HEK293 (cell line): ENCODE results near the gene KTN1.

Experiments
- CTCF ChIA-PET: fragments of 350-600 bp; formaldehyde crosslinking; extraction: SDS; loops from one replicate; lab custom pipeline; 2021; ENCODE audit warnings: antibody characterized with exemption; lab: Yijun Ruan, JAX
- POLR2A ChIA-PET: fragments of 300-600 bp; formaldehyde crosslinking; extraction: SDS; loops from one replicate; lab custom pipeline; 2020; ENCODE audit warnings: antibody characterized with exemption, inconsistent platforms; lab: Yijun Ruan, JAX
- H3K27ac ChIP-seq: fragments of 200-500 bp; sonication (Bioruptor generic); 2 replicates; pipeline ENCODE4 v1.5.1; 2014; ENCODE audit warnings: low read depth, low read length, control low read depth, inconsistent platforms; ENCODE audit errors: extremely low read depth
- H3K36me3 ChIP-seq, 2 experiments: fragments of 200-500 bp in 1 of 2; sonication (Bioruptor generic) in 1 of 2; 1 replicate in 1 of 2; 2 replicates in 1 of 2; pipeline ENCODE4 v1.5.1; 2014 to 2017; ENCODE audit warnings: inconsistent platforms in 2 of 2, low read length in 2 of 2; ENCODE audit not compliant: control insufficient read depth in 2 of 2, insufficient read depth in 1 of 2
- H3K4me1 ChIP-seq: fragments of 200-500 bp; sonication (Bioruptor generic); 2 replicates; pipeline ENCODE4 v1.5.1; 2014; ENCODE audit warnings: mild to moderate bottlenecking, low read length, inconsistent platforms; ENCODE audit not compliant: control insufficient read depth, insufficient read depth
- H3K4me3 ChIP-seq: 2 replicates; pipeline ENCODE4 v1.5.1; 2011; ENCODE audit warnings: low read depth, mild to moderate bottlenecking, control low read depth, low read length, moderate library complexity
- H3K9me3 ChIP-seq: fragments of 200-500 bp; sonication (Bioruptor generic); 2 replicates; pipeline ENCODE4 v1.5.1; 2014; ENCODE audit warnings: low read depth, low read length, inconsistent platforms; ENCODE audit not compliant: control insufficient read depth, insufficient read depth
- BCL11A ChIP-seq: fragments of 450-650 bp; formaldehyde crosslinking; IDR thresholded peaks from 2 replicates; pipeline ENCODE4 v1.5.1; 2016; ENCODE audit warnings: low read depth, missing biosample characterization, missing genetic modification characterization
- KLF17 ChIP-seq: fragments of 450-650 bp; formaldehyde crosslinking; IDR thresholded peaks from 2 replicates; pipeline ENCODE4 v1.5.1; 2016; ENCODE audit warnings: missing biosample characterization, missing genetic modification characterization
- OSR2 ChIP-seq: fragments of 450-650 bp; formaldehyde crosslinking; IDR thresholded peaks from 2 replicates; pipeline ENCODE4 v1.5.1; 2016; ENCODE audit warnings: missing biosample characterization, missing genetic modification characterization
- OVOL3 ChIP-seq: fragments of 450-650 bp; formaldehyde crosslinking; IDR thresholded peaks from 2 replicates; pipeline ENCODE4 v1.5.1; 2016; ENCODE audit warnings: missing biosample characterization, missing genetic modification characterization
- SETDB1 ChIP-seq: IDR thresholded peaks from one replicate; pipeline ENCODE4 v1.6.1; 2017; ENCODE audit warnings: mild to moderate bottlenecking, low read length, moderate library complexity, mixed read lengths; ENCODE audit not compliant: insufficient read length
- SP2 ChIP-seq: fragments of 450-650 bp; formaldehyde crosslinking; IDR thresholded peaks from 2 replicates; pipeline ENCODE4 v1.5.1; 2016; ENCODE audit warnings: missing biosample characterization, missing genetic modification characterization
- ZBTB1 ChIP-seq: fragments of 450-650 bp; formaldehyde crosslinking; IDR thresholded peaks from 2 replicates; pipeline ENCODE4 v1.5.1; 2016; ENCODE audit warnings: missing biosample characterization, missing genetic modification characterization
- ZNF140 ChIP-seq: fragments of 450-650 bp; formaldehyde crosslinking; IDR thresholded peaks from 2 replicates; pipeline ENCODE4 v1.5.1; 2016; ENCODE audit warnings: missing biosample characterization, missing genetic modification characterization
- ZNF19 ChIP-seq: fragments of 450-650 bp; formaldehyde crosslinking; IDR thresholded peaks from 2 replicates; pipeline ENCODE4; 2016; ENCODE audit warnings: missing biosample characterization, missing genetic modification characterization, low read depth
- ZNF324 ChIP-seq: fragments of 450-650 bp; formaldehyde crosslinking; IDR thresholded peaks from 2 replicates; pipeline ENCODE4 v1.5.1; 2016; ENCODE audit warnings: missing biosample characterization, missing genetic modification characterization
- ZNF473 ChIP-seq: fragments of 450-650 bp; formaldehyde crosslinking; IDR thresholded peaks from 2 replicates; pipeline ENCODE4 v1.5.1; 2017; ENCODE audit warnings: missing biosample characterization, missing genetic modification characterization
- ZNF621 ChIP-seq: fragments of 450-650 bp; formaldehyde crosslinking; IDR thresholded peaks from 2 replicates; pipeline ENCODE4 v1.5.1; 2017; ENCODE audit warnings: missing biosample characterization, missing genetic modification characterization
- ZNF626 ChIP-seq: fragments of 450-650 bp; sonication (Bioruptor Pico); formaldehyde crosslinking; IDR thresholded peaks from 2 replicates; pipeline ENCODE4 v1.5.1; 2018; ENCODE audit warnings: missing biosample characterization, missing genetic modification characterization, inconsistent platforms
- ZNF707 ChIP-seq: fragments of 450-650 bp; formaldehyde crosslinking; IDR thresholded peaks from 2 replicates; pipeline ENCODE4 v1.5.1; 2016; ENCODE audit warnings: missing biosample characterization, missing genetic modification characterization
- ZNF76 ChIP-seq: fragments of 450-650 bp; formaldehyde crosslinking; IDR thresholded peaks from 2 replicates; pipeline ENCODE4; 2016; ENCODE audit warnings: low read depth, missing biosample characterization, missing genetic modification characterization, borderline replicate concordance
- ZNF768 ChIP-seq: fragments of 450-650 bp; formaldehyde crosslinking; IDR thresholded peaks from 2 replicates; pipeline ENCODE4 v1.5.1; 2018; ENCODE audit warnings: missing biosample characterization, mild to moderate bottlenecking, missing genetic modification characterization
- TF ChIP-seq, protein P1 (sequence below): fragments of 450-650 bp; formaldehyde crosslinking; IDR thresholded peaks from 2 replicates; pipeline ENCODE4 v1.5.1; 2016; ENCODE audit warnings: missing biosample characterization, missing genetic modification characterization
- TF ChIP-seq, protein P2 (sequence below): fragments of 450-650 bp; formaldehyde crosslinking; IDR thresholded peaks from 2 replicates; pipeline ENCODE4 v1.5.1; 2016; ENCODE audit warnings: missing biosample characterization, missing genetic modification characterization, borderline replicate concordance

Gene KTN1

GRCh38 chr14:55614304-55614703, 34.3 kb downstream of the KTN1 start:
- ChIA-PET CTCF (interaction anchor here (0.7 to 1.5 kb wide), 2 partner anchors 20 to 285 kb away, joined by 3 to 4 read pairs; no protein-coding TSS in a partner anchor), POLR2A (no interaction called here)
- TF ChIP-seq ZNF140 (tag by site-specific recombination), result no peak
- no peak for TF ChIP-seq KLF17 (tag by site-specific recombination)
- no peak for TF ChIP-seq BCL11A (tag by site-specific recombination)
- TF ChIP-seq ZNF324 (tag by site-specific recombination), result no peak
- no peak for TF ChIP-seq OVOL3 (tag by site-specific recombination)
- TF ChIP-seq, protein P1, sequence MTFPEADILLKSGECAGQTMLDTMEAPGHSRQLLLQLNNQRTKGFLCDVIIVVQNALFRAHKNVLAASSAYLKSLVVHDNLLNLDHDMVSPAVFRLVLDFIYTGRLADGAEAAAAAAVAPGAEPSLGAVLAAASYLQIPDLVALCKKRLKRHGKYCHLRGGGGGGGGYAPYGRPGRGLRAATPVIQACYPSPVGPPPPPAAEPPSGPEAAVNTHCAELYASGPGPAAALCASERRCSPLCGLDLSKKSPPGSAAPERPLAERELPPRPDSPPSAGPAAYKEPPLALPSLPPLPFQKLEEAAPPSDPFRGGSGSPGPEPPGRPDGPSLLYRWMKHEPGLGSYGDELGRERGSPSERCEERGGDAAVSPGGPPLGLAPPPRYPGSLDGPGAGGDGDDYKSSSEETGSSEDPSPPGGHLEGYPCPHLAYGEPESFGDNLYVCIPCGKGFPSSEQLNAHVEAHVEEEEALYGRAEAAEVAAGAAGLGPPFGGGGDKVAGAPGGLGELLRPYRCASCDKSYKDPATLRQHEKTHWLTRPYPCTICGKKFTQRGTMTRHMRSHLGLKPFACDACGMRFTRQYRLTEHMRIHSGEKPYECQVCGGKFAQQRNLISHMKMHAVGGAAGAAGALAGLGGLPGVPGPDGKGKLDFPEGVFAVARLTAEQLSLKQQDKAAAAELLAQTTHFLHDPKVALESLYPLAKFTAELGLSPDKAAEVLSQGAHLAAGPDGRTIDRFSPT (tag by site-specific recombination), result no peak
- no peak for TF ChIP-seq ZNF76 (tag by site-specific recombination)
- TF ChIP-seq OSR2 (tag by site-specific recombination), result no peak
- Histone ChIP-seq H3K9me3 (no peaks in the 10 kb centered on the region), H3K4me3 (no peak overlapping the region), H3K36me3 (peaks cover 39 to 53% of the 10 kb centered on the region in 2 experiments), H3K27ac (no peak overlapping the region), H3K4me1 (peaks cover 9% of the 10 kb centered on the region)

DNA sequence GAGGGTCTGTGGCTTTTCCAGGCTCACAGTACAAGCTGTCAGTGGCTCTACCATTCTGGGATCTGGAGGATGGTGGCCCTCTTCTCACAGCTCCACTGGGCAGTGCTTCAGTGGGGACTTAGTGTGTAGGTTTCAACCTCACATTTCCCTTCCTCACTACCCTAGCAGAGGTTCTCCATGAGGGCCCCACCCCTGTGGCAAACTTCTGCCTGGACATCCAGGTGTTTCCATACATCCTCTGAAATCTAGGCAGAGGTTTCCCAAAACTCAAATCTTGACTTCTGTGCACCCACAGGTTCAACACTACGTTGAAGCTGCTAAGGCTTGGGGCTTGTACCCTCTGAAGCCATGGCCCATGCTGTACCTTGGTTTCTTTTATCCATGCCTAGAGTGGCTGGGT, 40.3 kb downstream of the KTN1 start:
- no peaks in the 10 kb centered on the region for H3K4me1 ChIP-seq
- POLR2A ChIA-PET, result no interaction called here
- CTCF ChIA-PET, result no interaction called here
- no peak overlapping the region for H3K27ac ChIP-seq
- TF ChIP-seq, protein P2, sequence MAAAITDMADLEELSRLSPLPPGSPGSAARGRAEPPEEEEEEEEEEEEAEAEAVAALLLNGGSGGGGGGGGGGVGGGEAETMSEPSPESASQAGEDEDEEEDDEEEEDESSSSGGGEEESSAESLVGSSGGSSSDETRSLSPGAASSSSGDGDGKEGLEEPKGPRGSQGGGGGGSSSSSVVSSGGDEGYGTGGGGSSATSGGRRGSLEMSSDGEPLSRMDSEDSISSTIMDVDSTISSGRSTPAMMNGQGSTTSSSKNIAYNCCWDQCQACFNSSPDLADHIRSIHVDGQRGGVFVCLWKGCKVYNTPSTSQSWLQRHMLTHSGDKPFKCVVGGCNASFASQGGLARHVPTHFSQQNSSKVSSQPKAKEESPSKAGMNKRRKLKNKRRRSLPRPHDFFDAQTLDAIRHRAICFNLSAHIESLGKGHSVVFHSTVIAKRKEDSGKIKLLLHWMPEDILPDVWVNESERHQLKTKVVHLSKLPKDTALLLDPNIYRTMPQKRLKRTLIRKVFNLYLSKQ (tag by site-specific recombination), result no peak
- TF ChIP-seq SETDB1 (peak; percentile 73), ZNF473 (no peak), ZBTB1 (tag by site-specific recombination) (no peak)
- H3K9me3 ChIP-seq, result no peaks in the 10 kb centered on the region
- peaks cover 48 to 86% of the 10 kb centered on the region in 2 experiments for H3K36me3 ChIP-seq
- H3K4me3 ChIP-seq, result no peak overlapping the region

- no peak overlapping the region for H3K4me3 ChIP-seq
- 0 out of 2 replicates have a peak, but pooled peaks have one; percentile 60 for TF ChIP-seq ZNF707 (tag by site-specific recombination)
- TF ChIP-seq ZNF621 (tag by site-specific recombination), result no peak
- POLR2A ChIA-PET, result no interaction called here
- no peaks in the 10 kb centered on the region for H3K9me3 ChIP-seq
- no peaks in the 10 kb centered on the region for H3K4me1 ChIP-seq
- H3K27ac ChIP-seq, result no peak overlapping the region
- peaks cover 41 to 79% of the 10 kb centered on the region in 2 experiments for H3K36me3 ChIP-seq
- CTCF ChIA-PET, result no interaction called here
These were observed 41.0 kb downstream of the KTN1 start for GRCh38 chr14:55620981-55621380.

GRCh38 chr14:55621391-55621790, 41.4 kb downstream of the KTN1 start:
- ChIA-PET POLR2A (no interaction called here), CTCF (no interaction called here)
- peaks cover 3% of the 10 kb centered on the region; the same call in 1 of the 2 replicates for H3K4me1 ChIP-seq
- no peak overlapping the region for H3K27ac ChIP-seq
- H3K4me3 ChIP-seq, result no peak overlapping the region
- peaks cover 37 to 75% of the 10 kb centered on the region in 2 experiments for H3K36me3 ChIP-seq
- TF ChIP-seq SP2 (tag by site-specific recombination), result no peak
- no peak for TF ChIP-seq ZNF19 (tag by site-specific recombination)
- TF ChIP-seq ZNF768 (tag by site-specific recombination), result no peak
- TF ChIP-seq ZNF626 (tag by site-specific recombination), result no peak
- no peaks in the 10 kb centered on the region for H3K9me3 ChIP-seq
